ENCODE measurements around the gene RNF114.
"Not testable (repeated sequence)": the region's sequence is repeated elsewhere in the genome, so short reads cannot be mapped to it uniquely, and the experiment has no call there.

GRCh38 chr20:49895474-49896093 lies 40.6 kb upstream of the RNF114 start:
- not testable (repeated sequence) for TF ChIP-seq CTCF (conservative IDR thresholded peaks at IDR 0.05 in 1 of 2, IDR thresholded peaks at IDR 0.05 in 1 of 2; ENCODE audit: low read depth in 1 of 2, low read length in 2 of 2); EZH2 (IDR thresholded peaks at IDR 0.05; ENCODE audit: low read length, missing control alignments)
